ENCODE data around the gene TCF12.
A peak's percentile ranks its signal among the peaks of the same experiment; 100 is the strongest.
"Not testable (repeated sequence)": the region's sequence is repeated elsewhere in the genome, so short reads cannot be mapped to it uniquely, and the experiment has no call there.

Gene TCF12

DNA sequence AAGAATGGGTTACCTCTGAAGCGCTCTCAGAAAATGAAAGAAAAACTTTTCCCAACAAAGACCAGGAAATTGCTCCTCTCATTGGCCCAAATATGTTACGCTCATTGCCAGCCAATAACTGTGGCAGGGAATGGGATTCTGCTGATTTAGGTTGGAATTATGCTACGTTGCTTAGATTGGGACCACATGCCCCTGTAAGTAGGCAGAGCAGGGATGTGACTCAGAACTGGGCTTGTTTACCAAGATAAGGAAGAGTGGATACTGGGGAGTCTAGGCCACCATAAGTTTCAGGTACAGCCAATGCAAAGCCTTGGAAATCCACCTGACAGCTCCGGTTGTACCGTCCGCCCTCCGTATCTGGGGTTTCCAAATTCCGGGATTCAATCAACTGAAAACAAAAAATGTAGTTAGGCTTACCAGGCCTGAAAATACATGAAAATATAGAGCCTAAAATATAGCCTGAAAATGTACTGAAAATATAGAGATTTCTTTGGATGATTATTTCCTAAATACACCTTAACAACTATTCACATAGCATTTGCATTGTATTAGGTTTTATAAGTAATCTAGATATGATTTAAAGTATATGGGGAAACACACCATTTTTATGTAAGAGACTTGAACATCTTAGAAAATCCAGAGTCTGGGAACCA lies 1.5 kb upstream of the TCF12 start:
- no peak for DNase-seq (ENCODE audit: low spot score)

DNA sequence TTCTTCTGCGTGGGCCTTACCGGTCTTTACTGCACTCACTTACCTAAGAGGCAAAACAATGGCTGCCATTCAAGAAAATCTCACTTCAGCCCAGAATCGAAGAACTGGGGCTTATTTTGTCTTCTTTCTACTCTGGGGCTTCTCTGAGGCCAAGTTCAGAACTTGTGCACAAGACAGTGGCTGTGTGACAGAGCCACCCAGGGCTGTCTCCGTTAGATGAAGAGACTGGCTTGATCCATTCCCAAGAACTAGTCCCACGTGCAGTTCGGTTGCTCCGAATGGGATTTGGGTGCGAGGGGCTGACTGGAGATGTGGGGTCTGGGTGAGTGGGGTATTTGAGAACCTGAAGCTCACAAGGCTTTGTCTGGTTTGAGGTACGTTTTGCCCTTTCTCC lies 795 bp upstream of the TCF12 start:
- peak; percentile 50 for DNase-seq (ENCODE audit: low spot score)

DNA sequence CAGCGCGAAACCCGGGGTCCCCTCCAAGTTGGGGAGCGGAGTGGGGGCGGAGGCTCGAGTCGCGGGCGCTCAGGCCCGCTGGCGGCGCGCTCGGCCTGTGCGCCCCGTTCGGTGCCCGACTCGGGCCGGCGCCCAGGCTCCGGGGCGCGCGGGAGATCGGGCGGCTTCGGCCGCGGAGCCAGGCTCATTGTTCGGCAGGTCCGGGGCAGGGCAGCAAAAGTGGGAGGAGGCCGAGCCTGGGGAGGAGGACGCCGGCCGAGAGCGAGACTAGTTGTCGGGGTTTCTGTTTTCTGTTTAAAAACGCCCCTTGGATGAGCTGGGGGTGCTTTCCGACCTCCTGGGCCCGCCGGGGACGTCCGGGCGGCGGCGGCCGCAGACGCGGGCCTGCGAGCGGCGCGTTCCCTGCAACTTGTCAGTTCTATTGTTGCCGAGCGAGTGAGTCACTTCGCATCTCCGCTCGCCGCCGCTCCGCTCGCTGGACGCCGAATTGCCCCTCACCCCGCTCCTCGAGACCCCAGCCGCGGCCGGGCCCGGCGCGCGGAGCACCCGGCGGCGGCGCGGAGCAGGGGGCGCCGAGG lies 676 bp downstream of the TCF12 start:
- DNase-seq (ENCODE audit: low spot score): peak; percentile 51

DNA sequence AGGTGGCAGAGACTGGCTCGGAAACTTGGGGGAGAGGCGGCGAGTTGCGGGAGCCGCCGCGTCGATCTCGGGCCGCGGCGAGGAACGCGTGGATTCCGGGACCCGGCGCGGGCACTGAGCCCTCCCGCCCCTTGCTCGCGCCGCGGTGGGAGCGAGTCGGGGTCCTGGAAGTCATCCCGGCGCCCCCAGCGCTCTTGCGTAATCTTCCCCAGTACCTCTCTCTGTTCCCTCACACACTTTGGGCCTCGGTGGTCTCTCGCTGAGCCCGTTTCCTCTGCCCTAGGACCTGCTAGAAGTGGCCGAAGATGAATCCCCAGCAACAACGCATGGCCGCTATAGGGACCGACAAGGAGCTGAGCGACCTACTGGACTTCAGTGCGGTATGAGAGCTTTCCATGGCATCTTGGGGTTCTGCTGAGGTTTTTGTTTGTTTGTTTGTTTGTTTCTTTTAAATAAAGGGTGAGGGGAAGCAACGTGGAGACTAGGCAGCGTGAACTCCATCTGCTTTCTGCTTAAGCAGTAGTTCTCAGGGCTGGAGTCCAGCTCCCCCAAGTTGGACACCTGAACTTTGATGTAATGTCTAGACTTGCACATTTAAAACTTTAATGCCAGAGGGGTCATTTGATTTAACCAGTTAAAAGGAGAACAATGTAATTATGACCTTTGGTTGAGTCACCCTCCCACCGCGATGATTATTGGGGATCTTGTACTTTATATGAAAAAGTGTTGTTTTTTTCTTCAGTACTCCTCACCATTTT lies 1.3 kb downstream of the TCF12 start:
- DNase-seq (ENCODE audit: low spot score): peak; percentile 38

DNA sequence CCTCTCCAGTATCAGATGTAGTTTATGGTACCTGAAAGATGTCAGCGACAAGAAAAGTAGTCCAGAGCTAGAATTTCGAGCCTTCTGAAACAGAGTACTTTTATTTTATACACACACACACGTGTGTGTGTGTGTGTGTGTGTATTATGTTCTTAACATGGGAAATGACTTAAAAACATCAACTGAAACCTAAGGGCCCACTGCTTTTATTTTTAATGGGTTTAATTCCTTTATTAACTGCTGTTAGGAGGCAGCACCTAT lies 1.9 kb downstream of the TCF12 start:
- DNase-seq (ENCODE audit: low spot score): no peak

DNA sequence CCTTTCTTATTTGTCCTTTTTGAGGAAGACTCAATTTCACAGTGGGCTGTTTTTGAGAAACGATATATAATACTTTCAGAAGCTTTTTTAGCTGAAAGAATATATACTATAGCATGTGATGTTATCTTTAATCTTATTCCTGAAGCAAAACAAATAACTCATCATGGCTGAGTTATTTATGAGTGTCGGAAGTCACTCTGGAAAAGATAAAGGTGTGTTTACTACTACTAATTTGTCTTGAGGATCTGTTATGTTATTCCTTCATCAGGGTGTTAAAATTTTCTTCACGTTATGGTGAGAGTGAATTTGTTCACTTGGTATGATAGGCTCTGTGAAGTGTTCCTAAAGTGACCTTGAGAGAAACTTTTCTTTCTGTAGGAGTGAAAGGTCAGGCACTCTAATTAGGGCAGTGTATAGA lies 4.7 kb downstream of the TCF12 start:
- DNase-seq (ENCODE audit: low spot score): no peak

DNA sequence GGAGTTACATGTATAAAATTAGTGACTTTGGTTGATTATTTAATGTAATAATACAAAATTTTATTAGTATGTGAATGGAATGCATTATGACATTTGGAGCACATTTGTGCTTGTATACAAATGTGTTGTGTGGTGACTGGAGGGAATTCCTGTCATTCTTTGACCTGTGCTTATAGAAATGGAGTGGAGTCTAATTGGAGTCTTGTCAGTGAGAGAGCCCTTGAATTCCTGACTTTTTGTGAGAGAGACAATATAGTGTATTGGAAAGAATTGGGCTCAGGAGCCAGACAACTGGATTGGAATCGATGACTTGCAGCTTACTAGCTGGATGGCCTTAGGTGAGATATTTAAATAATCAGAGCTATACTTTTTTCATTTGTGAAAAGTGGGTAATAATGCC lies 9.4 kb downstream of the TCF12 start:
- DNase-seq (ENCODE audit: low spot score): no peak

DNA sequence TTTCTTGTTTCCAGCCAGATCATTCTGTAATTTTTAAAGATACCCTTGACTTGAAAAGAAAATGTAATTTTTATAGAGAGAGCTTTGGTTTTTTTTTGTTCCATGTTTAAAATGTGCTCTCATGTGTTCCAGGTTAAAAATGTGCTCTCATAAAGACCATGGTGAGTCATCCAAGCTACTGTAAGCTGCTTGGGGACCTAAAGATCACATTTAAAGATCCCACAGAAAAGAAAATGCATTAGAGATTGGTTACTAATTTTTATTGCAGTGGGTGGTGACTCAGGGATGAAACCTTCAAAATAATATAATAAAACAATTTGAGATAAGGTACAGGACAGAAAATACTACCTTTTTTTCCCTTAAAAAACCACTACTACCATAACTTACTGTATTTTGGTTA lies 11.0 kb downstream of the TCF12 start:
- no peak for DNase-seq (ENCODE audit: low spot score)

DNA sequence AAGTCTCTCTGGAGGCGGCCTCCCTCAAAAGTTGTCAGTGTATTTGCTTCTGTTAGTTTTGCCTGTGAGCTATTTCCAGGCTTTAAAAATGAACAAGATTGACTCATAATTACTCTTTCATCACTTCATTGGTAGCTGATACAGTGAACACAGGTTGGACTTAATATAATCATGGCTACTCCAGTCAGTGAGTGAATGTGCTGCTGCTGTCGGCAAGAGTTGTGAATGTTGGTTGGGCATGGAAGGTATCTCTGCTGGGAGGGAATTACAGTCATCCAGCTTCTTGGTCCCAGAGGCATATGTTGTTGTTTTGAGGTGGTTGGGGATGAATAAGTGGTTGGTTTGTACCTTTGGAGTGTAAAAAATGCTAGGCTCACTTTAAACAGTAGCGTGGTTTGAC lies 11.5 kb downstream of the TCF12 start:
- DNase-seq (ENCODE audit: low spot score): no peak

DNA sequence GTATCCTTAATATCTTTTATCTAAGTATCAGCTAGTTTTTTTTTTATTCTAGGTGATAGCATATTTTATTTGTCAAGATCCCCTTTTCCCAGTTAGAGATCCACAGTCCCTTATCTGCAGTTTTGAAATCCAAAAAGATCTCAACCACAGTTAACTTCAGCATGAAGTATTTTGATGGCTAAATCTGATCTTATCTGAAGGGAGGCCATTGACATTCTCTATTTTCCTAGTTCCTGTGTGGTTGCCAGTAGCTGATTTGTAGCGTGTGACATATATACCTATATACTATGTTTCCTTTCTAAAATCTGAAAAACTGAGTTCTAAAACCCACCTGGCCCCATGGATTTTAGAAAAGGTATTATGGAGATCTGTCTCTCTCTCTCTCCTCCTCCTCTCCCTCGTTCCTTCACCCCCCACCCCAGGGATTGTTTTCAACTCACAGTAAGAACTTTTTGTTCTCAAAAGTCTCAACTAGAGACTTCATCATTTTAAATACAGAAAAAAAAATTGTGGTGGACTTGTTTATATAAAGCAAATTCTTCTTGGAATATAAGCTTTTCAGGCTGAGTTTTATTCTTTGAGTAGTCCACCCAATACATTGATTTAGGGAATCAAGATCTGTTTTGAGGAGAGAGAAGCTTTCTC lies 12.3 kb downstream of the TCF12 start:
- no peak for DNase-seq (ENCODE audit: low spot score)

DNA sequence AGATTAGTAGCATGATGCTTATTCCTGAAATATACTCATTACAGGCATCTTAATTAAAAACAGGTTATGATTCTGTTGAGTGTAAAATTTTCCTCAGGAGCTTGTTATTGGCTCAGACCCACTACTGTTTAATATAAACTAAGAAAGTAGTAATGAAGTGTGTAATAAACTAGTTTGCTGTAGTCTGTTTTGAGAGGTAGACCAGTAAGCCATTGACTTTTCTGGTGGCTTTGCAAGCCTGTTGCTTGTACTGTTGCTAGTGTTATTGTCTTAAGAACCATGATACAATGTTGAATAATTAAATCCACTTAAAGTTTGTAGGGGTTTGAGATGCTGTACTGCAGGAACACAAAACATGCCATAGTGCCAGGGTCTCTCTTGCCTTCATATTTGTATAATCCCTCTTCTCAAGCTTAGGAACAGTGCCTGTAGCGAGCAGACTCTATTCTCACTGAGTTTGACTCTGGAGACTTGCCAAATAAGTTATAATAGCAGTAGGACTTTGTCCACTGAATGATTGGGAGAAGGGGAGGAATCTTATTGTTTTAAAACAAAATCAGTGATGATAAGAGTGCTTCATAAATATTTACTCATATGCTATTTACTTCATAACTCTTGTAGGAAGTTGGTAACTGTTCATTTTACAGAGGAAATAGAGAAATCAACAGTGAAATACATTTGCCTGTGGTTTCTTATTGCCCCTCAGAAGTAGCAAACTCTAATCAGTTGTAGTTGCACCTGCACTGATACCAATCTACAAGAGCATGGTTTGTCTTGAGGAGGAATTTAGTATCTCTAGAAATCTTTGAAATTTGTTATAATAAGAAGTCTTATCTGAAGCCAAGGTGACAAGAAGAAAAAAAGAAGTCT lies 13.4 kb downstream of the TCF12 start:
- no peak for DNase-seq (ENCODE audit: low spot score)

DNA sequence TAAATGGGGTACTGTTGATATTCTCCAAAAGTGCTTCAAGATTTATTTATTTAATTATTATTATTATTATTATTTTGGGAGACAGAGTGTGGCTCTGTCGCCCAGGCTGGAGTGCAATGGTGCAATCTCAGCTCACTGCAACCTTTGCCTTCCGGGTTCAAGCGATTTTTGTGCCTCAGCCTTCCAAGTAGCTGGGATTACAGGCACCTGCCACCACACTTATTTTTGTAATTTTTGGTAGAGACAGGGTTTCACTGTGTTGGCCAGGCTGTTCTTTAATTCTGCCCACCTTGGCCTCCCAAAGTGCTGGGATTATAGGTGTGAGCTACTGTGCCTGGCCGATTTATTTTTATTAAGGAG lies 14.0 kb downstream of the TCF12 start:
- not testable (repeated sequence) for DNase-seq (ENCODE audit: low spot score)

DNA sequence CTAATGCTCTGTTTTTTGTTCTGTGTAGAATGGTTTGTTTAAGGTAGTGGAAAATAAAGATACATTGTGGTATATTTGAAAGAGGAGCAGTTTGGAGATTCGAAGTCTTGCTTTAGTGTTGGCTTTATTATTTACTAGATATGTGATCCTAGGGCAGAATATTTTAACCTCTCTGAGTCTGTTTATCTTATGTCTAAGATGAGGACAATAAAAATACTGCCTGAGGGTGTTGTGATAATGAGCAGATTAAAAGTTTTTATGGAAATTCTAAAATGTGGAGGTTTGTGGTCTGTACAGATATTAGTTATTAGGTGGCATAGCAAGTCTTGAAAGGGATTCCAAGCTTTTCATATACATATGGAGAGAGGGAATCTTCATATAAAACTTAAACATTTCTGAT lies 15.0 kb downstream of the TCF12 start:
- DNase-seq (ENCODE audit: low spot score): no peak

DNA sequence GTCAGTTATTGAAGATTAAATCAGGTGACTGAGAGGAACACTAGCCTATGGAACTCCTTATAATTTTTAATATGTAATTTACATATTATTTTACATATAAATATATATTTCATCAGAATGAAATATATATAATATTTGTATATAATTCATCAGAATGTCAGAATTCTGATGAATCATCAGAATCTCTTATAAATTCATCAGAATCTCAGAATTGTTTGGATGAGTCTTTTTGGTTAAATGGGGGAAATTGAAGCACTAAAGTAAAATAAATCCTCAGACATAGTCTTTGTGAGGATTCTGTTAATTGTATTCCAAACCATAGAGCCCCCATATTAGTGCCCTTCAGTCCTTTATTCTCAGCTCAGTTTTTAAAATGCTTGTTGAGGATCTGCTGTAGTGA lies 15.4 kb downstream of the TCF12 start:
- no peak for DNase-seq (ENCODE audit: low spot score)

DNA sequence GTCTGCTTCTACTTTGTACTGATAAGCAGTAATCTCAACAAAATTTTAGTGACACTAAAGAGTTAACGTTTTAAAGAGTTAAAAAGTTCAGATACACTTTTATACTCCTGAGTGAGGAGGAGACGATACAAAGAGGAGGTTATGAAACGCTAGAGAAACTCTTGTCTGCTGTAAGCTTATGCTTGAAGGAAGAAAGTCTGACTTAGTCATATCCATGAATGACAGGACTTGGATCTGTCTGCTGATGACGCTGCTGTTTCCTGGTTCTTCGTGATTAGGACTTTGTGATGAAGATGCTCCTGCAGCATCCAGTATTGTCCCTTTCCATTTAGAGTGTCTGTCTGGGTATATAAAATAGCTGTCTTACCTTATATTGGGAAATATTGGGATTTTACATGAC lies 15.8 kb downstream of the TCF12 start:
- no peak for DNase-seq (ENCODE audit: low spot score)

DNA sequence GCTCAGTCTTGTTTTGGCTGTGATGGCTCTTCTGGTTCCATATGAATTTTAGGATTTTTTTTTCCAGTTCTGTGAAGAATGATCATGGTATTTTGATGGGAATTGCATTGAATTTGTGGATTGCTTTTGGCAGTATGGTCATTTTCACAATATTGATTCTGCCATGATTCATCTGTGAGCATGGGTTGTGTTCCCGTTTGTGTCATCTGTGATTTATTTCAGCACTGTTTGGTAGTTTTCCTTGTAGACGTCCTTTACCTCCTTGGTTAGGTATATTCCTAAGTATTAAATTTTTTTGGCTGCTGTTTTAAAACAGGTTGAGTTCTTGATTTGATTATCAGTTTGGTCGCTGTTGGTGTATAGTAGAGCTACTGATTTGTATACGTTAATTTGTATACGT lies 18.5 kb downstream of the TCF12 start:
- DNase-seq (ENCODE audit: low spot score): no peak

DNA sequence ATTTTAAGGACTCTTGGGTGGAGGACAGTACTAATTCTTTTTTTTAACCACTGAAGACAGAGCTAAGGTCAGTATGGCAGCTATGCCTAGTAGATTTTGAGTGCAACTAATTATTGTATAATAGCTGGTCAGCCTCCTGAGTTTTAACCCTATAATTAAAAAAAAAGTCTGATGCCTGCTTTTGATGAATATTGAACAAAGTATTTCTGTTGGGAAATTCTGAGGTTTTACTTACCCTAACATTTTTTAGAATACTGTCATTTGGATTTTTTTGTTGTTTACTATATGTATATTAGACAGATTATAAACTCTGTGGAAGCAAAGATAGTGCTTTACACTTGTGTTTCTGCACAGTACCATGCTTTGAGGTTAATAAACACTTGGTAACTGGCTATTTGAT lies 20.8 kb downstream of the TCF12 start:
- no peak for DNase-seq (ENCODE audit: low spot score)

DNA sequence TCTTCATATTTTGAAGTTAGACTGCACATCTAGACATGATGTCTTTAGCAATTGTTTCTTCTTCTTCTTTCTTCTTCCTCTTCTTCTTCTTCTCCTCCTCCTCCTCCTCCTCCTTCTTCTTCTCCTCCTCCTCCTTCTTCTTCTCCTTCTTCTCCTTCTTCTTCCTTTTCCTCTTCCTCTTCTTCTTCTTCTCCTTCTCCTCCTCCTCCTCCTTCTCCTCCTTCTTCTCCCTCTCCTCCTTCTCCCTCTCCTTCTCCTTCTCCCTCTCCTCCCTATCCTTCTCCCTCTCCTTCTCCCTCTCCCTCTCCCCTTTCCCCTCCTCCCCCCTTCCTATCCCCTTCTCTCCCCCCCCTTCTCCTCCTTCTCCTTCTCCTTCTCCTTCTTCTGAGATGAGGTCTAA lies 21.9 kb downstream of the TCF12 start:
- no peak for DNase-seq (ENCODE audit: low spot score)

DNA sequence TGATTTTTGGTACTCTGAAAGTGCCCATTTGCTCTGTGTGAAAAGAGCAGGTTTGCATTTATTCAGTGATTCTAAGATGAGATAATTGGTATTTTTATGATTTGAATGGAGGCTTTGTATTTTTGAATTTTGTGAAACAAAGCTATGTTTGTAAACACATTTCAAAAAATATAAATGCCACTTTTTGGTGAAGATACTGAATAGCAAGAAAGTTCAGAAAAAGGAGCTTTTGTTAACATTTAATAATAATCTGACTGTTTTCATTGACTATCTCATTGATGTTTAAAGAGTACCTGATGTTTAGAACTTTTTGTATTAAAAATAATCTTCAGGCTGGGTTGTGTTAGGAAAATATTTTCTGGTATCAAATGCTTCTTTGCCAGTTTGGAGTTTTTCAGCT lies 23.7 kb downstream of the TCF12 start:
- no peak for DNase-seq (ENCODE audit: low spot score)

DNA sequence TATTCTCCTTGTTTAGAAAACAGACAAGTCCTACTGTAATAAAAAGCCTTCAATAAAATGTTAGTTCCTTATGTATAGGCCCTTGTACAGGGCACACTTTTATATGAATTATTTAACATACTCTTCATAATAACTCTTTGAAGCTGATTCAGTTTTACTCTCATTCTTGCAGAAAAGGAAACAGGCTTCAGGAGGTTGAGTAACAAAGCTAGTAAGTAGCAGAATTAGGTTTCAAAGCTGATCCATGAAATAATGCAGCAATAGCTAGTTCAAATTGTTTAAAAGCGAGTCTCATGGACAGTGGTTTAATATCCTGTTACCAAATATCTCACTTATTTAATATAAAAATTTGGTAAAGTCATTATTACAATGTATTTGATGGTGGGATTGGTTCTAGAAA lies 25.0 kb downstream of the TCF12 start:
- DNase-seq (ENCODE audit: low spot score): no peak

DNA sequence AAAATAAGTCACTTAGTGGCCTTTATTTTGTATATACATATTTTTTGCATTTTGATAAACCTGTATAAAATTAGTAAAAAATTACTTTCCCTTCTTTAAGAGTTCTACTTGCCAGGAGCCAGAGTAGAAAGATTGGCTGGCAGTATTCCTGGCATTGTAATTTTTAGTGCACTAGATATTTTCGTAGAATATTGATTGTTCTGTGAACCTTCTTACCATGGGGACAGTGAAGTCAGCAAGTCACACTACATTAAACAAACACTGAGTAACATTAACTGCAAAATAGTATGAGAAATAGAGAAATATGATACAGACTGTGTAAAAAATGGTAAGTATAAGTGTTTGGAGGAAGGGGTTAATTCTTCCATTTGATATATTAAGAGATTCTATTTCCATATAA lies 26.0 kb downstream of the TCF12 start:
- DNase-seq (ENCODE audit: low spot score): no peak

DNA sequence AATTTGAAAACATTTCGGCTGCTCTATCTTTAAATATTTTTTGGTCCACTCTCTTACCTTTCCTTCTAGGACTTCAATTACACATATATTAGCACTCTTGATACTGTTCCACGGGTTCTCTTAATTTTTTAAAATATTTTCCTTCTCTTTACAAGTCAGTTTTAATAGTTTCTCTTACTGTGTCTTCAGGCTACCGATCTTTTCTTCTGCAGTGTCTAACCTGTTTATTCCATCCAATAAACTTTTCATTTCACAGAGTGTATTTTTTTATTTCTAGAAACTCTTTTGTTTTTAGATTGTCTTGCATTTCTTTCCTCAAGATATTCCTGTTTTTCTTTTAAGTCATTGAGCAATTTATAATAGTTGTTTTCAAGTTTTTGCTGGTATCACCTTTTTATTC lies 27.7 kb downstream of the TCF12 start:
- no peak for DNase-seq (ENCODE audit: low spot score)
